ENCODE measurements around the gene LRMDA. TPM values are rescaled to one million over a fixed set of nuclear protein-coding genes. Genes with fewer than 3 reads are reported as not detected.

The LRMDA gene
- total and polyA plus RNA-seq, 2 of the 13 experiments (the other 11 are each of a cell fraction or from before 2014, with no cell fraction given) = 13.4 to 22.0 TPM

DNA sequence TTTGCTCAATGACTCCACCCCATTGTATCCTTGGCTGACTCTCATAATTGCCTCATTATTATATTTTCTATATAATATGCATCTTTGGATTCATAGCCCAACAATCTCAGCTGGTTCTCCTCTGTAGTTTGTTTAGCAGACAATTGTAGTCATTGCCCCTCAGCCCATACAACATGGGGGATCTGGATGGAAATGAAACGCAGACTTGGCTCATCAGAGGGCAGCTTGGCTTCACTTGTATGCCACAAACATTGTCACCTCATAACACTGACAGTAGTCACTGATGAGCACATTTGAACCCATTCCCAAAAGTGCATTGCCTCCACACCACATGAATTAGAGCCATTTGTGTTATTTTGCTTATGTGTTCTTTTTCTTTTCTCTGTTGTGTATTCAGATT lies 963.8 kb downstream of the LRMDA start:
- 70% methylated on average over 1 of the region's 1 CpG for WGBS (ENCODE audit: low lambda C conversion rate)
- CTCF ChIA-PET (ENCODE audit: low intra/inter-chr PET ratio, low total read pairs) = no interaction called here

DNA sequence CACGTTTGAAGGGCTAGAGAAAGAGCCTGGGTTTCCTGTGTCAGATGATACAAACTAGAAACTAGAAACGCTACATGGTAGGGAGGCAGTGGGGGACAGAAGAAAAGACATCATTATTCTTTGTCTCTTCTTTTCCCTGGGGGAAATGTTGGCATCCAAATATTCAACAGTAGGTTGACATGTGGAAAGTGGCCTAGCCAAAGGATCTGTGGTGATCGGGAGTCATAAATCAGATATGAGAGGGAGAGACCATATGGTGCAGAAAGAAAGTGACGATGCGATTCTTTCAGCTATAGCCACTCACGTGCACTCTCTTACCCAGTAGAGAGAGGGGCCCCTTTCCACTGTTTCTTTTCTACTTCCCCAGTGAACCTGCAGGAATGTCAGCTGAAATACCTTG lies 964.7 kb downstream of the LRMDA start:
- ATAC-seq (no peak), DNase-seq (ENCODE audit: low spot score) (no peak), FAIRE-seq (no peak)
- Histone ChIP-seq H4K20me1 (ENCODE audit: insufficient read depth, low read length) (no peaks in the 10 kb centered on the region), H3K79me2 (ENCODE audit: insufficient read depth, low read length) (no peaks in the 10 kb centered on the region), H2AFZ (ENCODE audit: low read length) (no peak overlapping the region), H3K4me1 (ENCODE audit: insufficient read depth, low read length) (no peaks in the 10 kb centered on the region), H3K4me2 (ENCODE audit: low read depth, low read length) (no peak overlapping the region), H3K9ac (ENCODE audit: insufficient read depth, low read depth, low read length) (no peak overlapping the region), H3K27me3 (ENCODE audit: control insufficient read depth in 1 of 2, insufficient read depth in 2 of 2, low read length in 2 of 2) (no peaks in the 10 kb centered on the region), H3K9me3 (ENCODE audit: low read length) (no peaks in the 10 kb centered on the region), H3K27ac (ENCODE audit: extremely low read length, insufficient read depth, low read length) (no peak overlapping the region), H3K4me3 (replicated peaks in 1 of 3; ENCODE audit: insufficient read depth in 1 of 3, low read depth in 2 of 3, low read length in 3 of 3) (no peak overlapping the region), H3K36me3 (replicated peaks in 1 of 2; ENCODE audit: control insufficient read depth in 1 of 2, insufficient read depth in 2 of 2, low read length in 2 of 2) (no peaks in the 10 kb centered on the region)
- no TSS peak for BruUV-seq (replicated peaks)
- WGBS (ENCODE audit: low lambda C conversion rate) = 82% methylated on average over 6 of the region's 6 CpGs
- in situ Hi-C loops (cut with HindIII; ENCODE audit: extremely low pct_ligation_motif_present, low pct_unique_long_range_greater_than_20kb) (no loop called here), intact Hi-C loops (cut with micrococcal nuclease; ENCODE audit: unreplicated experiment) (no loop called here)
- CTCF ChIA-PET (ENCODE audit: low intra/inter-chr PET ratio, low total read pairs) = no interaction called here
- POLR2A ChIA-PET = no interaction called here
- no peak for TF ChIP-seq MEIS1 (CRISPR knock-in tag; IDR thresholded peaks at IDR 0.05; ENCODE audit: borderline replicate concordance)
- no peak for TF ChIP-seq SIN3B (IDR thresholded peaks at IDR 0.05; ENCODE audit: low read length)
- no peak for TF ChIP-seq ZMYM4 (CRISPR knock-in tag; IDR thresholded peaks at IDR 0.05)
- TF ChIP-seq RBM39 (IDR thresholded peaks at IDR 0.05; ENCODE audit: low read depth, low read length, poor library complexity, severe bottlenecking) = no peak
- no peak for TF ChIP-seq YEATS2 (CRISPR knock-in tag; IDR thresholded peaks at IDR 0.05; ENCODE audit: borderline replicate concordance)
- TF ChIP-seq ZNF614 (CRISPR knock-in tag; IDR thresholded peaks at IDR 0.05; ENCODE audit: borderline replicate concordance) = no peak
- TF ChIP-seq, protein P1, sequence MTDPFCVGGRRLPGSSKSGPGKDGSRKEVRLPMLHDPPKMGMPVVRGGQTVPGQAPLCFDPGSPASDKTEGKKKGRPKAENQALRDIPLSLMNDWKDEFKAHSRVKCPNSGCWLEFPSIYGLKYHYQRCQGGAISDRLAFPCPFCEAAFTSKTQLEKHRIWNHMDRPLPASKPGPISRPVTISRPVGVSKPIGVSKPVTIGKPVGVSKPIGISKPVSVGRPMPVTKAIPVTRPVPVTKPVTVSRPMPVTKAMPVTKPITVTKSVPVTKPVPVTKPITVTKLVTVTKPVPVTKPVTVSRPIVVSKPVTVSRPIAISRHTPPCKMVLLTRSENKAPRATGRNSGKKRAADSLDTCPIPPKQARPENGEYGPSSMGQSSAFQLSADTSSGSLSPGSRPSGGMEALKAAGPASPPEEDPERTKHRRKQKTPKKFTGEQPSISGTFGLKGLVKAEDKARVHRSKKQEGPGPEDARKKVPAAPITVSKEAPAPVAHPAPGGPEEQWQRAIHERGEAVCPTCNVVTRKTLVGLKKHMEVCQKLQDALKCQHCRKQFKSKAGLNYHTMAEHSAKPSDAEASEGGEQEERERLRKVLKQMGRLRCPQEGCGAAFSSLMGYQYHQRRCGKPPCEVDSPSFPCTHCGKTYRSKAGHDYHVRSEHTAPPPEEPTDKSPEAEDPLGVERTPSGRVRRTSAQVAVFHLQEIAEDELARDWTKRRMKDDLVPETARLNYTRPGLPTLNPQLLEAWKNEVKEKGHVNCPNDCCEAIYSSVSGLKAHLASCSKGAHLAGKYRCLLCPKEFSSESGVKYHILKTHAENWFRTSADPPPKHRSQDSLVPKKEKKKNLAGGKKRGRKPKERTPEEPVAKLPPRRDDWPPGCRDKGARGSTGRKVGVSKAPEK (CRISPR knock-in tag; IDR thresholded peaks at IDR 0.05; ENCODE audit: borderline replicate concordance) = no peak
- TF ChIP-seq ZNF83 (CRISPR knock-in tag; IDR thresholded peaks at IDR 0.05; ENCODE audit: borderline replicate concordance) = no peak
- TF ChIP-seq ZNF256 (CRISPR knock-in tag; conservative IDR thresholded peaks at IDR 0.05) = no peak
- TF ChIP-seq, protein P2, sequence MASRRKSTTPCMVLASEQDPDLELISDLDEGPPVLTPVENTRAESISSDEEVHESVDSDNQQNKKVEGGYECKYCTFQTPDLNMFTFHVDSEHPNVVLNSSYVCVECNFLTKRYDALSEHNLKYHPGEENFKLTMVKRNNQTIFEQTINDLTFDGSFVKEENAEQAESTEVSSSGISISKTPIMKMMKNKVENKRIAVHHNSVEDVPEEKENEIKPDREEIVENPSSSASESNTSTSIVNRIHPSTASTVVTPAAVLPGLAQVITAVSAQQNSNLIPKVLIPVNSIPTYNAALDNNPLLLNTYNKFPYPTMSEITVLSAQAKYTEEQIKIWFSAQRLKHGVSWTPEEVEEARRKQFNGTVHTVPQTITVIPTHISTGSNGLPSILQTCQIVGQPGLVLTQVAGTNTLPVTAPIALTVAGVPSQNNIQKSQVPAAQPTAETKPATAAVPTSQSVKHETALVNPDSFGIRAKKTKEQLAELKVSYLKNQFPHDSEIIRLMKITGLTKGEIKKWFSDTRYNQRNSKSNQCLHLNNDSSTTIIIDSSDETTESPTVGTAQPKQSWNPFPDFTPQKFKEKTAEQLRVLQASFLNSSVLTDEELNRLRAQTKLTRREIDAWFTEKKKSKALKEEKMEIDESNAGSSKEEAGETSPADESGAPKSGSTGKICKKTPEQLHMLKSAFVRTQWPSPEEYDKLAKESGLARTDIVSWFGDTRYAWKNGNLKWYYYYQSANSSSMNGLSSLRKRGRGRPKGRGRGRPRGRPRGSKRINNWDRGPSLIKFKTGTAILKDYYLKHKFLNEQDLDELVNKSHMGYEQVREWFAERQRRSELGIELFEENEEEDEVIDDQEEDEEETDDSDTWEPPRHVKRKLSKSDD (CRISPR knock-in tag; IDR thresholded peaks at IDR 0.05; ENCODE audit: low read depth) = no peak
- no peak for TF ChIP-seq ZMAT3 (CRISPR knock-in tag; conservative IDR thresholded peaks at IDR 0.05)
- no peak for TF ChIP-seq ZNF207 (IDR thresholded peaks at IDR 0.05; ENCODE audit: borderline replicate concordance)
- TF ChIP-seq XRCC5 (optimal IDR thresholded peaks at IDR 0.05; ENCODE audit: low read length) = no peak

More for the DNA sequence above, 963.8 kb downstream of the LRMDA start:
- ATAC-seq (no peak), FAIRE-seq (no peak), DNase-seq (ENCODE audit: low spot score) (no peak)
- H3K4me2 ChIP-seq (ENCODE audit: low read depth, low read length) = no peak overlapping the region
- H3K79me2 ChIP-seq (ENCODE audit: insufficient read depth, low read length) = no peaks in the 10 kb centered on the region
- no peak overlapping the region for H3K9ac ChIP-seq (ENCODE audit: insufficient read depth, low read depth, low read length)
- H3K9me3 ChIP-seq (ENCODE audit: low read length) = no peaks in the 10 kb centered on the region
- no peak overlapping the region for H3K27ac ChIP-seq (ENCODE audit: extremely low read length, insufficient read depth, low read length)
- no TSS peak for BruUV-seq (replicated peaks)
- intact Hi-C loops (cut with micrococcal nuclease; ENCODE audit: unreplicated experiment) (no loop called here), in situ Hi-C loops (cut with HindIII; ENCODE audit: extremely low pct_ligation_motif_present, low pct_unique_long_range_greater_than_20kb) (no loop called here)
- H3K4me1 ChIP-seq (ENCODE audit: insufficient read depth, low read length) = no peaks in the 10 kb centered on the region
- H3K4me3 ChIP-seq (replicated peaks in 1 of 3; ENCODE audit: insufficient read depth in 1 of 3, low read depth in 2 of 3, low read length in 3 of 3) = no peak overlapping the region
- POLR2A ChIA-PET = no interaction called here
- no peak for TF ChIP-seq ZSCAN22 (CRISPR knock-in tag; IDR thresholded peaks at IDR 0.05)
- TF ChIP-seq ZC3H13 (CRISPR knock-in tag; IDR thresholded peaks at IDR 0.05) = no peak
- TF ChIP-seq HNRNPH1 (optimal IDR thresholded peaks at IDR 0.05; ENCODE audit: low read depth, low read length) = no peak
- TF ChIP-seq STAG1 (CRISPR knock-in tag; IDR thresholded peaks at IDR 0.05) = no peak
- TF ChIP-seq ARHGAP35 (CRISPR knock-in tag; IDR thresholded peaks at IDR 0.05; ENCODE audit: borderline replicate concordance) = no peak
- H4K20me1 ChIP-seq (ENCODE audit: insufficient read depth, low read length) = no peaks in the 10 kb centered on the region
- H2AFZ ChIP-seq (ENCODE audit: low read length) = no peak overlapping the region
- no peaks in the 10 kb centered on the region for H3K27me3 ChIP-seq (ENCODE audit: control insufficient read depth in 1 of 2, insufficient read depth in 2 of 2, low read length in 2 of 2)
- H3K36me3 ChIP-seq (replicated peaks in 1 of 2; ENCODE audit: control insufficient read depth in 1 of 2, insufficient read depth in 2 of 2, low read length in 2 of 2) = no peaks in the 10 kb centered on the region

All from HepG2 (cell line).